ENCODE data around the gene CIP2A. TPM values are rescaled to one million over a fixed set of nuclear protein-coding genes. Genes with fewer than 3 reads are reported as not detected.

CIP2A gene
- total and polyA plus RNA-seq, 2 of the 8 experiments (the other 6 are each of a cell fraction or from before 2014, with no cell fraction given): 11.9 to 38.0 TPM

GRCh38 chr3:108555966-108556581 is 33.2 kb downstream of the CIP2A start:
- H3K4ac ChIP-seq (replicated peaks; ENCODE audit: insufficient read length, low read depth, low read length): no peak overlapping the region
- H2BK12ac ChIP-seq (ENCODE audit: low read depth, low read length): no peak overlapping the region
- H2BK15ac ChIP-seq (ENCODE audit: low read length): no peak overlapping the region
- no peak overlapping the region for H2BK20ac ChIP-seq (ENCODE audit: low read length)
- H3K23me2 ChIP-seq (ENCODE audit: low read depth, low read length): no peaks in the 10 kb centered on the region
- no peak overlapping the region for H2BK120ac ChIP-seq (replicated peaks; ENCODE audit: low read depth, low read length)
- no peaks in the 10 kb centered on the region for H3K9me3 ChIP-seq (ENCODE audit: insufficient read depth in 2 of 2, low read depth in 1 of 2, low read length in 1 of 2)
- DNase-seq (ENCODE audit: low read depth in 1 of 2, low spot score in 2 of 2) (no peak), FAIRE-seq (no peak)
- no peaks in the 10 kb centered on the region for H3K27me3 ChIP-seq (replicated peaks in 1 of 4; ENCODE audit: control insufficient read depth in 3 of 4, extremely low read depth in 1 of 4, insufficient read depth in 3 of 4, low read length in 3 of 4)
- peaks cover 0 to 67% (median 25%) of the 10 kb centered on the region in 4 experiments for H3K36me3 ChIP-seq (ENCODE audit: control insufficient read depth in 2 of 4, insufficient read depth in 4 of 4, low read length in 3 of 4)
- no peak overlapping the region for H3K27ac ChIP-seq (ENCODE audit: low read depth, low read length)
- H2AK5ac ChIP-seq (ENCODE audit: low read depth, low read length): no peak overlapping the region
- H3K23ac ChIP-seq (ENCODE audit: insufficient read length): no peak overlapping the region
- no peak overlapping the region for H3K4me2 ChIP-seq (ENCODE audit: insufficient read depth in 1 of 2, low read depth in 2 of 2, low read length in 2 of 2)
- no peaks in the 10 kb centered on the region for H4K20me1 ChIP-seq (replicated peaks in 1 of 2; ENCODE audit: control insufficient read depth in 1 of 2, insufficient read depth in 2 of 2, low read length in 2 of 2)
- H3K79me2 ChIP-seq (ENCODE audit: control insufficient read depth in 1 of 2, insufficient read depth in 2 of 2, low read length in 2 of 2): no peaks in the 10 kb centered on the region
- no peak overlapping the region for H4K8ac ChIP-seq (ENCODE audit: extremely low read depth, insufficient read depth, low read length)
- no peak overlapping the region for H4K91ac ChIP-seq (replicated peaks; ENCODE audit: insufficient read length, low read length)
- no peak overlapping the region for H3K4me3 ChIP-seq (ENCODE audit: extremely low read depth in 1 of 4, insufficient read depth in 2 of 4, low read depth in 3 of 4, low read length in 4 of 4)
- no peak overlapping the region for H2BK5ac ChIP-seq (ENCODE audit: low read depth, low read length)
- H3K79me1 ChIP-seq (ENCODE audit: low read depth, low read length): no peaks in the 10 kb centered on the region
- no peak overlapping the region for H4K5ac ChIP-seq (ENCODE audit: insufficient read length, low read depth, low read length)
- POLR2A ChIA-PET (ENCODE audit: partially characterized antibody): interaction anchor here (1.6 kb wide), 1 partner anchor 33 kb away, joined by 8 read pairs; the partner anchor contains the start of genes CIP2A and DZIP3
- no peak overlapping the region for H2AFZ ChIP-seq (ENCODE audit: low read length)
- no peak overlapping the region for H3K56ac ChIP-seq (replicated peaks; ENCODE audit: insufficient read length, low read depth, low read length)
- no peak overlapping the region for H3K18ac ChIP-seq (ENCODE audit: extremely low read depth, low read length)
- H3K14ac ChIP-seq (ENCODE audit: insufficient read length): no peak overlapping the region
- CTCF ChIA-PET (ENCODE audit: partially characterized antibody): interaction anchor here (0.8 to 5.3 kb wide), 5 partner anchors 21 to 64 kb away, joined by 3 to 91 read pairs (median 6); no protein-coding TSS in a partner anchor
- no peak overlapping the region; a peak in 1 of 7 replicates for H3K9ac ChIP-seq (replicated peaks in 1 of 4; ENCODE audit: extremely low read depth in 1 of 4, low read depth in 3 of 4, low read length in 3 of 4)
- H3K4me1 ChIP-seq (replicated peaks in 1 of 4; ENCODE audit: control insufficient read depth in 3 of 4, insufficient read depth in 4 of 4, low read length in 3 of 4): no peaks in the 10 kb centered on the region
- 75% methylated on average over 2 of the region's 2 CpGs; no CpG with 5 or more reads in 1 of the 2 experiments for WGBS, 2 experiments (ENCODE audit: extremely low coverage in 1 of 2, insufficient coverage in 1 of 2, insufficient read length in 1 of 2, insufficient replicate concordance in 2 of 2, low coverage in 1 of 2, low lambda C conversion rate in 2 of 2, missing lambda C conversion rate in 1 of 2)
- TF ChIP-seq ASH2L (IDR thresholded peaks at IDR 0.05; ENCODE audit: low read length) (no peak), BRCA1 (IDR thresholded peaks at IDR 0.05; ENCODE audit: low read depth, low read length) (no peak), ZNF274 (IDR thresholded peaks at IDR 0.05; ENCODE audit: borderline replicate concordance, extremely low read depth, low read length) (no peak), KDM4A (IDR thresholded peaks at IDR 0.05; ENCODE audit: low read depth, low read length, severe bottlenecking) (no peak), JUND (IDR thresholded peaks at IDR 0.05; ENCODE audit: low read length) (no peak), SP1 (IDR thresholded peaks at IDR 0.05; ENCODE audit: low read depth, low read length) (no peak), CTCF (IDR thresholded peaks at IDR 0.05; ENCODE audit: control extremely low read depth in 1 of 3, insufficient read depth in 1 of 3, low read depth in 1 of 3, low read length in 3 of 3) (no peak), EP300 (IDR thresholded peaks at IDR 0.05; ENCODE audit: borderline replicate concordance in 1 of 2, low read depth in 2 of 2, low read length in 2 of 2) (no peak), RBBP5 (IDR thresholded peaks at IDR 0.05; ENCODE audit: borderline replicate concordance, low read depth, low read length) (no peak), ATF3 (IDR thresholded peaks at IDR 0.05; ENCODE audit: insufficient read depth, low read depth, low read length) (no peak)
